ENCODE data around the gene MUC20.
"Not testable (repeated sequence)": the region's sequence is repeated elsewhere in the genome, so short reads cannot be mapped to it uniquely, and the experiment has no call there.

MUC20 gene

DNA sequence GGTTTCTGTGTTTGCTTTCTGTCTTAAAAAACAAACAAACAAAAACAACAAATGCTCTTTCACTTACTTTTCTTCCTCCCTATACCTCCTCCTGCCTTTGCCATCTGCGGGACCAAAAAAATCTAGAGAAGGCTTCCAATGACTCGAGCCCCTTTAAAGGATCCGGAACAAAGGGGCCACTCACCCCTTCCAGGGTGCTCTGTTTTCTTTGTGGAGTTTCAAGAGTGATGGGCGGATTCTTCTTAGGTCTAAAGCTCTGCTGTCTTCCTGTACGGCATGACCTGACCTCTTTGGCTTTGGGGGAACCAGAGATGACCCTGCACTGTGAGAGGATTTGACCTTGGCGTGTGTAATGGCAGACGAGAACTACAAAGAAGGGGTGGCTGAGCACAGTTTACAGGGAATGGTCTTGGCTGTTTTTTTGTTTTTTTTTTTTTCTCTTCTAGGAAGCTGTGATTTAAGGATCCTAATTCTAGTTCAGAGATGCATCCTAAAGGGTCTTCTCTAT lies 2.2 kb upstream of the MUC20 start:
- H3K36me3 ChIP-seq (ENCODE audit: insufficient read depth, low read length) = no peaks in the 10 kb centered on the region
- H3K4me3 ChIP-seq (ENCODE audit: low read depth in 1 of 2, low read length in 2 of 2) = no peak overlapping the region
- DNase-seq (no peak), ATAC-seq (ENCODE audit: insufficient read depth, low read depth) (no peak)
- no peaks in the 10 kb centered on the region for H3K4me1 ChIP-seq (ENCODE audit: insufficient read depth, low read length)
- no peaks in the 10 kb centered on the region for H3K79me2 ChIP-seq (ENCODE audit: insufficient read depth, low read length)
- no peaks in the 10 kb centered on the region for H3K27me3 ChIP-seq (ENCODE audit: insufficient read depth, low read length, poor library complexity)
- H3K4me2 ChIP-seq (ENCODE audit: insufficient read depth, low read length) = no peak overlapping the region
- H3K9me3 ChIP-seq (ENCODE audit: insufficient read depth, low read length, severe bottlenecking) = peaks cover 10% of the 10 kb centered on the region
- no peak overlapping the region for H3K9ac ChIP-seq (ENCODE audit: low read depth, low read length)
- TF ChIP-seq, protein P1, sequence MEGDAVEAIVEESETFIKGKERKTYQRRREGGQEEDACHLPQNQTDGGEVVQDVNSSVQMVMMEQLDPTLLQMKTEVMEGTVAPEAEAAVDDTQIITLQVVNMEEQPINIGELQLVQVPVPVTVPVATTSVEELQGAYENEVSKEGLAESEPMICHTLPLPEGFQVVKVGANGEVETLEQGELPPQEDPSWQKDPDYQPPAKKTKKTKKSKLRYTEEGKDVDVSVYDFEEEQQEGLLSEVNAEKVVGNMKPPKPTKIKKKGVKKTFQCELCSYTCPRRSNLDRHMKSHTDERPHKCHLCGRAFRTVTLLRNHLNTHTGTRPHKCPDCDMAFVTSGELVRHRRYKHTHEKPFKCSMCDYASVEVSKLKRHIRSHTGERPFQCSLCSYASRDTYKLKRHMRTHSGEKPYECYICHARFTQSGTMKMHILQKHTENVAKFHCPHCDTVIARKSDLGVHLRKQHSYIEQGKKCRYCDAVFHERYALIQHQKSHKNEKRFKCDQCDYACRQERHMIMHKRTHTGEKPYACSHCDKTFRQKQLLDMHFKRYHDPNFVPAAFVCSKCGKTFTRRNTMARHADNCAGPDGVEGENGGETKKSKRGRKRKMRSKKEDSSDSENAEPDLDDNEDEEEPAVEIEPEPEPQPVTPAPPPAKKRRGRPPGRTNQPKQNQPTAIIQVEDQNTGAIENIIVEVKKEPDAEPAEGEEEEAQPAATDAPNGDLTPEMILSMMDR (IDR thresholded peaks at IDR 0.05; ENCODE audit: borderline replicate concordance, extremely low read depth, low read length, poor library complexity, severe bottlenecking) = no peak
- TF ChIP-seq EZH2 (IDR thresholded peaks at IDR 0.05; ENCODE audit: borderline replicate concordance, low read depth, low read length, severe bottlenecking) = no peak
- H2AFZ ChIP-seq (ENCODE audit: low read depth, low read length) = no peak overlapping the region
- no peak overlapping the region for H3K27ac ChIP-seq (ENCODE audit: low read length)
- no peaks in the 10 kb centered on the region for H4K20me1 ChIP-seq (ENCODE audit: insufficient read depth, low read length)

GRCh38 chr3:195719514-195720254 lies 1.1 kb upstream of the MUC20 start:
- not testable (repeated sequence) for H2AFZ ChIP-seq (ENCODE audit: low read depth, low read length); H3K9ac ChIP-seq (ENCODE audit: low read depth, low read length); H3K4me3 ChIP-seq (ENCODE audit: low read depth in 1 of 2, low read length in 2 of 2); H3K27ac ChIP-seq (ENCODE audit: low read length); H3K4me2 ChIP-seq (ENCODE audit: insufficient read depth, low read length); H3K4me1 ChIP-seq (ENCODE audit: insufficient read depth, low read length); DNase-seq; H3K79me2 ChIP-seq (ENCODE audit: insufficient read depth, low read length); H3K27me3 ChIP-seq (ENCODE audit: insufficient read depth, low read length, poor library complexity); H4K20me1 ChIP-seq (ENCODE audit: insufficient read depth, low read length); H3K36me3 ChIP-seq (ENCODE audit: insufficient read depth, low read length); ATAC-seq (ENCODE audit: insufficient read depth, low read depth)
- peaks cover 10% of the 10 kb centered on the region for H3K9me3 ChIP-seq (ENCODE audit: insufficient read depth, low read length, severe bottlenecking)

GRCh38 chr3:195722139-195722995 lies 1.6 kb downstream of the MUC20 start:
- not testable (repeated sequence) for H3K9ac ChIP-seq (ENCODE audit: low read depth, low read length); H3K27me3 ChIP-seq (ENCODE audit: insufficient read depth, low read length, poor library complexity); H3K4me3 ChIP-seq (ENCODE audit: low read depth in 1 of 2, low read length in 2 of 2); H3K79me2 ChIP-seq (ENCODE audit: insufficient read depth, low read length); H2AFZ ChIP-seq (ENCODE audit: low read depth, low read length); H3K9me3 ChIP-seq (ENCODE audit: insufficient read depth, low read length, severe bottlenecking); H4K20me1 ChIP-seq (ENCODE audit: insufficient read depth, low read length); DNase-seq; H3K4me2 ChIP-seq (ENCODE audit: insufficient read depth, low read length); H3K27ac ChIP-seq (ENCODE audit: low read length); H3K4me1 ChIP-seq (ENCODE audit: insufficient read depth, low read length); H3K36me3 ChIP-seq (ENCODE audit: insufficient read depth, low read length)
- 0 out of 3 replicates have a peak, but pooled peaks have one; percentile 13 for ATAC-seq (ENCODE audit: insufficient read depth, low read depth)

DNA sequence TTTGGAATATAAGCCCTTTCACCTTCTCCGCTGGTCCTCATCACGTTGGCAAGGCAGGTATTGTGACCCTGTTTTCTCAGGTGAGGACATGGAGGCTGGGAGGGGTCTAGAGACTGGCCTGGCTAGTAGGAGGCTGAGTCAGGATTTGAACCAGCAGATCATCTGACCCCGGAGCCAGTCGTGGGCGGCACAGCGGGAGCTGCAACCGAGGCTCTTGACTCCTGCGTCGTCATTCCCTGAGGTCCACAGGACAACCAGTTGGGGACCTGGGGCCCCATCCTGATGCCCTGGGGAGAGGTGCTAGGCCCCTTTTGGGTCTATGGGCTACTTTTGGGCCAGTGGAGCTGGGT lies 2.2 kb downstream of the MUC20 start:
- H3K4me3 ChIP-seq (ENCODE audit: low read depth in 1 of 2, low read length in 2 of 2); H2AFZ ChIP-seq (ENCODE audit: low read depth, low read length); H3K36me3 ChIP-seq (ENCODE audit: insufficient read depth, low read length); DNase-seq; H3K9me3 ChIP-seq (ENCODE audit: insufficient read depth, low read length, severe bottlenecking); H3K27me3 ChIP-seq (ENCODE audit: insufficient read depth, low read length, poor library complexity); H4K20me1 ChIP-seq (ENCODE audit: insufficient read depth, low read length); H3K79me2 ChIP-seq (ENCODE audit: insufficient read depth, low read length); ATAC-seq (ENCODE audit: insufficient read depth, low read depth); H3K27ac ChIP-seq (ENCODE audit: low read length); H3K4me2 ChIP-seq (ENCODE audit: insufficient read depth, low read length); H3K9ac ChIP-seq (ENCODE audit: low read depth, low read length); H3K4me1 ChIP-seq (ENCODE audit: insufficient read depth, low read length): not testable (repeated sequence)

DNA sequence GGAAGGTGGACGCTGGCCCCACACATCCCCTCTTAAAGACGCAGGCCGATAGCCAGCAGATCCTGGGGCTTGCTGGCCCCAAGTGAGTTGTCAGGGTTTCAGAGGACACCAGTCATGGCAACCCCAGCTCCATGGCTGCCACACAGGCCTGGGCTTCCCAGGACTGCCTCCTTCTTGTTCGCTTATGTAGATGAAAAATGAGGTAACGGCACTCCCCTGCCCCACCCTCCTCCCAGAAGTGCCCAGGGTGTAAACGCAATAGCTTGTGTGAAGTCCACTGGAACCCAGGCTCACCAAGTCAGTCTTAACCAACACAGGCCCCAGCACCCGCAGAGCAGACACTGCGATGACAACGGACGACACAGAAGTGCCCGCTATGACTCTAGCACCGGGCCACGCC lies 3.6 kb downstream of the MUC20 start:
- H4K20me1 ChIP-seq (ENCODE audit: insufficient read depth, low read length); H3K9ac ChIP-seq (ENCODE audit: low read depth, low read length); ATAC-seq (ENCODE audit: insufficient read depth, low read depth); H3K27ac ChIP-seq (ENCODE audit: low read length); H3K9me3 ChIP-seq (ENCODE audit: insufficient read depth, low read length, severe bottlenecking); H3K4me1 ChIP-seq (ENCODE audit: insufficient read depth, low read length); DNase-seq; H3K36me3 ChIP-seq (ENCODE audit: insufficient read depth, low read length); H3K79me2 ChIP-seq (ENCODE audit: insufficient read depth, low read length); H2AFZ ChIP-seq (ENCODE audit: low read depth, low read length); H3K4me2 ChIP-seq (ENCODE audit: insufficient read depth, low read length); H3K27me3 ChIP-seq (ENCODE audit: insufficient read depth, low read length, poor library complexity); H3K4me3 ChIP-seq (ENCODE audit: low read depth in 1 of 2, low read length in 2 of 2): not testable (repeated sequence)

DNA sequence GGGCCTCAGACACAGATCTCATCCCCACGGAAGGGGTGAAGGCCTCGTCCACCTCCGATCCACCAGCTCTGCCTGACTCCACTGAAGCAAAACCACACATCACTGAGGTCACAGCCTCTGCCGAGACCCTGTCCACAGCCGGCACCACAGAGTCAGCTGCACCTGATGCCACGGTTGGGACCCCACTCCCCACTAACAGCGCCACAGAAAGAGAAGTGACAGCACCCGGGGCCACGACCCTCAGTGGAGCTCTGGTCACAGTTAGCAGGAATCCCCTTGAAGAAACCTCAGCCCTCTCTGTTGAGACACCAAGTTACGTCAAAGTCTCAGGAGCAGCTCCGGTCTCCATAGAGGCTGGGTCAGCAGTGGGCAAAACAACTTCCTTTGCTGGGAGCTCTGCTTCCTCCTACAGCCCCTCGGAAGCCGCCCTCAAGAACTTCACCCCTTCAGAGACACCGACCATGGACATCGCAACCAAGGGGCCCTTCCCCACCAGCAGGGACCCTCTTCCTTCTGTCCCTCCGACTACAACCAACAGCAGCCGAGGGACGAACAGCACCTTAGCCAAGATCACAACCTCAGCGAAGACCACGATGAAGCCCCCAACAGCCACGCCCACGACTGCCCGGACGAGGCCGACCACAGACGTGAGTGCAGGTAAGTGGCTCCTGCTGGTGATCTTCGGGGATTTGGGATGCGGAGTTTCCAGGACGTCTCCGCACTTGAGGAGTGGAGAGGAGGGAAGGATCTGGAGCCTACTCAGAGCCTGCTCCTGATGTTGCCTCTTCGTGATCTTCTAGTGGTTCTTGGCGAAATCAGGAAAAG lies 5.3 kb downstream of the MUC20 start:
- H3K9me3 ChIP-seq (ENCODE audit: insufficient read depth, low read length, severe bottlenecking); H3K4me2 ChIP-seq (ENCODE audit: insufficient read depth, low read length); H3K4me3 ChIP-seq (ENCODE audit: low read depth in 1 of 2, low read length in 2 of 2); H3K27me3 ChIP-seq (ENCODE audit: insufficient read depth, low read length, poor library complexity); DNase-seq; H3K27ac ChIP-seq (ENCODE audit: low read length); H3K79me2 ChIP-seq (ENCODE audit: insufficient read depth, low read length); H4K20me1 ChIP-seq (ENCODE audit: insufficient read depth, low read length); ATAC-seq (ENCODE audit: insufficient read depth, low read depth); H3K4me1 ChIP-seq (ENCODE audit: insufficient read depth, low read length); H3K9ac ChIP-seq (ENCODE audit: low read depth, low read length); H2AFZ ChIP-seq (ENCODE audit: low read depth, low read length); H3K36me3 ChIP-seq (ENCODE audit: insufficient read depth, low read length): not testable (repeated sequence)
